GM21528 (cell line): ENCODE results near the gene RNPS1.
A peak's percentile ranks its signal among the peaks of the same experiment; 100 is the strongest.

ENCODE experiments used
- ATAC-seq: cut with Tn5 transposase; IDR thresholded peaks from one replicate; pipeline ENCODE4 v1.9.1; 2021; ENCODE audit warnings: mild to moderate bottlenecking, moderate library complexity; ENCODE audit not compliant: unreplicated experiment, low FRiP score

The RNPS1 gene

GRCh38 chr16:2223942-2224486, 43.9 kb downstream of the RNPS1 start:
- ATAC-seq = peak; percentile 23

GRCh38 chr16:2223221-2223941, 44.5 kb downstream of the RNPS1 start, which contains the start of gene E4F1:
Gene E4F1 (plus strand): TSS chr16:2223591. CDS start chr16:2223614, 23 bp downstream.
- ATAC-seq = peak; percentile 91

- no peak for ATAC-seq
Observed at GRCh38 chr16:2216330-2216729, 51.6 kb downstream of the RNPS1 start.

- peak; percentile 67 for ATAC-seq
Observed at GRCh38 chr16:2214719-2214968, 53.3 kb downstream of the RNPS1 start, which contains the start of gene PGP. Gene PGP (minus strand): TSS chr16:2214840. CDS start chr16:2214777, 63 bp downstream.

DNA sequence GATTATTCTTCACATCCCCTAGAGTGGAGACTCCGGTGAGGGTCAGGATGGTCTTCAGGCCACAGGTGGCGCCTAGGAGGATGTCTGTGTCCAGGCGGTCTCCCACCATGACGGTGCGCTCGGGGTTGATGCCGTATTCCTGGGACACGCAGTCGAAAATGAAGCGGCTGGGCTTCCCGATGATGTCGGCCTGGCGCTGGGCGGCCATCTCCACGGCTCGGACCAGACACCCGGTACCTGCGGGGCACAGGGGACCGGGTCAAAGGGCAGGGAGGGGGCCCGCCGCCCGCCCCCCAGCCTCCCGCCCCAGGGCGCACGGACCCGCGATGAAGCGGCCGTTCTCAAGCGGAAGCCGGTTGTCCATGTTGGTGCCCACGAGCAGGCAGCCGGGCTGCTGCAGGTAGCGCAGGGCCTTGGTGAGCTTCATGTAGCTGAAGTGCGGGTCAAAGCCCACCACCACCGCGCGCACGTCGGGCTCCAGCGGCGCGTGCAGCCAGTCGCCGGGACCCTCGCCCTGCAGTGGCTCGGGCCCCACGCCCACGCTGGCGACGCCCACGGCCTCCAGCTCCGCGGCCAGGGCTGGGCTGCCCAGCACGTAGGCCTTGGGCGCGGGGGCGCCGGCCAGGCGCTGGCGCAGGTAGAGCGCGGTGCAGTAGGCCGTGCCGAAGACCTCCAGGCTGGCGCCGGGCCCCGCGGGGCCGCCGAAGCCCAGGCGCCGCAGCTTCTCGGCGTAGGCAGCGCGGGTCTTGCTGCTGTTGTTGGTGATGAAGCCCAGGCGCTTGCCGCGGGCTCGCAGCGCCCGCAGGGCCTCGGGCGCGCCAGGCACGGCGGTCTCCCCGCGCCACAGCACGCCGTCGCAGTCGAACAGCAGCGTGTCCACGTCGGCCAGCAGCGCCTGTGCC, 53.9 kb downstream of the RNPS1 start:
- ATAC-seq = peak; percentile 4

DNA sequence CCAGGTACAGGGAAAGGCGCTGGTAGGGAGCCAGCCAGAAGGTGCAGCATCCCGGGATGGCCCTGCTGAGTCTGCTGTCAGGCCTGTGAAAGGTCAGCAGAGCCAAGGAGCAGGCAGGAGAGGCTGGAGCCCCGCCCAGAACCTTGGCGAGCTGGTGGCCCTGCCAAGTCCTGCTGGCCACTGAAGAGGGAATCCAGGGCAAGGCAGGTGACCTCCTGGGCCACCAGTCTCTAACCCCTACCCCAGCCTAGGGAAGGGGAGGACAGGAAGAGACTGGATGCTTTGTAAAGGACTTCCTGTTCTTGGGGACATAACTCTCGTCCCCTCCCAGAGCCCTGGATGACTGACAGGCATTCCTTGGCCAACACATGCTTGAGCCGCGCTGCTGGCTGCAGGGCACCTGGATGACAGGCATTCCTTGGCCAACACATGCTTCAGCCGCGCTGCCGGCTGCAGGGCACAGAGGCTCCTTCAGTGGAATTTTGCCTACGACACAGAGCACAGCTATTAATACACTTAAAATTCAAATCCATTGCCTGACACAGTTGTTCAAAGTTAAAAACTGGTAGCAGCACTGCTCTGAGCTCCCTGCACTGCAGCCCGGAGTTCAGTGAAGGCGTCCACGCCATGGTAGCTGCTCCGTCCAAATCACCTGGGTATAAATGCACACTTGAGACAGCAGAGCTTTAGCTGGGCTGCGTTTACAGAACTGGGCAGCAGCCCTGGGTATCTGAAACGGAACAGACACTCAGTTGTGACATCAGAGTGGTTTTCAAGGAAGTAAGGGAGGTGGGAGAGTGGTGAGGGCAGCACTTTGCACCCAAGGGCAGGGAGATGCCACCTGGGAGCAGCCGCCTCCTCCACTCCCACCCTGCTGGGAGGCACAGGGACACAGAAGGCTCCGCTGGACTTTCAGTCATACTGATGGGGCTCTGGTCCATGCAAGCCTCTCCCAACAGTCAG, 55.3 kb downstream of the RNPS1 start:
- ATAC-seq = no peak

DNA sequence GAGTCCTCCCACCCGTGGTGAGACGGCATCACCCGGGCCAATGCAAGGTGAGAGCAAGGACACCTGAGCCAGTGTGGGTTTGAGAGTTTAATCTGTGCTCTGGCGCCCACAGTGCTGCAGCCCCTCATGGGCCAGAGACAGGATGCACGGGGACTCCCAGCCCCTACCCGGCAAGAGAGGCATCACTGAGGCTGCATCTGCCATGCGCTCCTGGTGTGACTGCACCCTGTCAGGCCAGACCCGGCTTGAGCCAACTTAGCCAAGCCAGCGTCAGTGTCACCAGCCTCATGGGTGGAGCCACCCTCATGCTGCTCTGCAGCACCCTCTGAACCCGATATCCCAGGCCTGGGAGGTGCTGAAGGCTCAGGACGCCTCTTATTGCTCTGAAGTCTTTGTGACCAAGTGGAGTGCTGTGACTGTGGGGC, 56.0 kb downstream of the RNPS1 start:
- no peak for ATAC-seq

- no peak for ATAC-seq
Observed at GRCh38 chr16:2210386-2211365, 57.2 kb downstream of the RNPS1 start, which contains the start of gene BRICD5. Gene BRICD5 (minus strand): TSS chr16:2210863. CDS start chr16:2210833, 30 bp downstream.

DNA sequence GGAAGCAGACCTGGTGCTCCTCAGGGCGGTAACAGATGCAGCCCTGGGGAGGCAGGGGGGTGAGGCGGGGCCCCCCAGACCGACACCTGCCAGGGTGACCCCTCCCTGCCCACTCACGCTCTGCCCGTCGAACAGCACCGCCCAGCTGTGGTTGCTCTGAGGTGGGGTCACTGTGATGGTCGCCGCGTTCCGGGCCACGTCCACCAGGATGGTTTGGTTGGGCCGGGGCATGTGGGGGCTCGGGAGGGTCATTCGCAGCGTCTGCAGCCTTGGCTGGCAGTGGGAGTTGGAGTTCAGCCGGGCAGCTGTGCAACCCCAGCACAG, 58.0 kb downstream of the RNPS1 start:
- ATAC-seq = no peak

DNA sequence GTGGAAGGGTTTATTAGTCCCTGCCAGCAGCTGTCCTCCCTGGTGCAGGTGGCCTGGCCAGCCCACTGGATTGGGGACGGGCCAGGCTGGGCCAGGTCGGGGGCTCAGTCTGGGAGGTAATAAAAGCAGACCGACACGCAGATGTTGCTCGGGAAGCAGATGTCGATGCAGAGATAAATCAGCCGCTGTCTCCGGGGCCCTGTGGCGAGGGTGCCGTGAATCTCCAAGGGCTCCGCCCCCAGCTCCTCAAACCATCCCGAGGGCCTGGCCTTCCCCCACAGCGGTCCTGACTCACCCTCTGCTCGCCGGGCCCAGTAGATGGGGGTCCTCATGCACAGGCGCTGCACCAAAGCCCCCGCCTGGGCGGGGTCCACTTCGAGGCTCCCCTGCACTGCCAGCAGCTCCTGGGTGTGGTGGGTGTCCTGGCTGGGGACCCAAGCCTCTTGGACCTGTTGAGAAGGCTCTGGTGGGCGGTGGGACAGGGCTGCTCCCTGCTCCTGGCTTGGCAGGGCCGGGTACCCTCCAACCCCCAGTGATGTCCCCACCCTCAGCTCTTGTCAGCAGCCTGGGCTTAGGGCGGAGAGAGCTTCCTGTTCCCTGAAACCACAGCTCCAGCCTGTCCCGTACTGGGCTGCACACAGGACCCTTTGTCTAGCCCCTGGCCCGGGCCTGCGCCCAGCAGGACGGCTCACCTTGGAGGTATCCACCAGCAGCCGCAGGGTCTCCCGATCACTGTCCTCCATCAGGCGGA, 58.5 kb downstream of the RNPS1 start:
- no peak for ATAC-seq

- no peak for ATAC-seq
Observed at GRCh38 chr16:2208772-2209171, 59.2 kb downstream of the RNPS1 start.

GRCh38 chr16:2208308-2208707, 59.6 kb downstream of the RNPS1 start:
- ATAC-seq = no peak

- no peak for ATAC-seq
Observed at GRCh38 chr16:2207872-2208271, 60.1 kb downstream of the RNPS1 start.

DNA sequence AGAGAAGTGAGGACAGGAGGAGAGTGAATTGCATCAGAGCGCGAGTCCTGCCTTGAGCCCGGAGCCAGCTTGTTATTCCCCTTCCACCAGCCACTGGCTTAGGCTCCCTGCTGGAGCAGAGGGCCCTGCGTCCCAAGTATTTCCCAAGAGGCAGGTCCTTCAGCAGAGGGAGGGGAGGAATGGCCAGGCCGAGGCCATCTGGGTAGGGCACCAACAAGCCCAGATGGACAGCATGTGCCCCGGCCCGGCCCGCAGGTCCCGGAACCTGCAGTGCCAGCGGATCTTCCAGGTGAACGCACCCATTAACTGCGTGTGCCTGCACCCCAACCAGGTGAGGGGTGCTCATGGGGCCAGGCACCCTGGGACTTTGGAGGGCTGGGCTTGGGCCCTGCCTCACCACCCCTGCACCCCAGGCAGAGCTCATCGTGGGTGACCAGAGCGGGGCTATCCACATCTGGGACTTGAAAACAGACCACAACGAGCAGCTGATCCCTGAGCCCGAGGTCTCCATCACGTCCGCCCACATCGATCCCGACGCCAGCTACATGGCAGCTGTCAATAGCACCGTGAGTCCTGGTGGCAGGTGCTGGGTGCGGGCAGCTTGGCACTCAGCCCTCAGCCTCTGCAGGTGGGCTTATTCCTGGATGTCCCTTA, 61.0 kb downstream of the RNPS1 start:
- no peak for ATAC-seq

DNA sequence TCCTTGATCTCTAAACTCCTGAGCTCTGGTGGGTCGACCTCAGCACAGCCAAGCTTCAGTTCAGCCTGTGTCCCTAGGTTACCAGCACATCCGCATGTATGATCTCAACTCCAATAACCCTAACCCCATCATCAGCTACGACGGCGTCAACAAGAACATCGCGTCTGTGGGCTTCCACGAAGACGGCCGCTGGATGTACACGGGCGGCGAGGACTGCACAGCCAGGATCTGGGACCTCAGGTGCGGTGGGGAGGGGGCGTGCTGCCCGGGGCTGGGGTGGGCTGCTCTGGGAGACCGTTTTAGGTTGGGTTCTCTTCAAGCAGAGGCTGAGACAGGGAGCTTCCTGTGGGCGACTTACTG, 61.5 kb downstream of the RNPS1 start:
- no peak for ATAC-seq

- ATAC-seq = peak; percentile 22
Observed at GRCh38 chr16:2205967-2206313, 62.0 kb downstream of the RNPS1 start.

DNA sequence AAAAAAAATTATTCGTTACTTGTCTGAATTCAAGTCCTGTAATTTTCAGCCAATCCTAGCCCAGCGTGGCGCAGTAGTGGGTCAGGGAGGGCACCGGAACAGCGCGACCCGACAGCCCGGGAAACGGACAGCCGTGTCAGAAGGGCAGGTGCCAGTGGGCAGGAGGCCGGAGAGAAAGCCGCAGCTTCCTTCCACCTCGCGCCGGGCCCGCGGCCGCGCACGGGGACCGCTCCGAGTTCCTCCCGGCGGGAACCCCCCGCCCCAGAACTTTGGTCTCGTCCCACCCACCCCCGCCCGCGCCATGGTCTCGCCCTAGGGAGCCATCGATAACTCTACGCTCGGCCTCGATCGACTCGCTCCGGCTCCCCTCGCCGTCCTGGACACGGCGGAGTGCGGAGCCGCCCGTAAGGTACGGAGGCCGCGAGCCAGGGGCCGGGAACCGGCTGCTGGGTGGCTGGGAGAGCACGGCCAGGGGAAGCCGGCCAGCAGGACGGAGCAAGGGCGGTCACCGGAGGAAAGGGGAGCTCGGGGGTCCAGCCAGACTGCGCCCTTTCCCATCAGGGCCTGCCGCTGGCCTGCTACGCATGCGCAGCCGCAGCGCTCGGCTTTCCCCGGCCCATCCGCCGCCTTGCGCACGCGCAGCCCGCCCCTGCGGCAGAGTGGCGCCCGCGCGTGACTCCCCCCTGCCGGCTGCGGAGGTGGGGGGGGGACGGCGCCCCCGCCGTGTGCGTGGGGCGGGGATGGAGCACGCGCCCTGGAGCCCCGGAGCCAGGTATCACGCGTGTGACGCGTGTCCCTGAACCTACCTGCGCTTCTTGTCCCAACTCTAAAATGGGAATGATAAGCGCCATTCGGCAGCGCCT, 62.6 kb downstream of the RNPS1 start, which contains the start of gene MLST8:
Gene MLST8, plus strand, starts transcription at position 351 of the 863 bp plus-strand sequence. CDS start 632 bp downstream, outside the sequence.
- ATAC-seq = peak; percentile 74
